KMS-11 (cell line): ENCODE data around the gene CFAP46.

Experiments
- H2AFZ ChIP-seq: fragments of 200-600 bp; sonication (generic); 2 replicates; pipeline ENCODE4 v1.6.1; 2016; ENCODE audit warnings: antibody characterized with exemption, mixed run types, low read depth
- H3K27ac ChIP-seq: fragments of 200-600 bp; sonication (generic); 2 replicates; pipeline ENCODE4 v1.6.1; 2016; ENCODE audit warnings: mild to moderate bottlenecking, mixed run types
- H3K27me3 ChIP-seq: fragments of 200-600 bp; sonication (generic); 2 replicates; pipeline ENCODE4 v1.6.1; 2017; ENCODE audit warnings: mild to moderate bottlenecking, low read depth, mixed run types, moderate library complexity; ENCODE audit not compliant: insufficient read depth
- H3K36me3 ChIP-seq: fragments of 200-600 bp; sonication (generic); 2 replicates; pipeline ENCODE4 v1.6.1; 2017; ENCODE audit warnings: mild to moderate bottlenecking, mixed run types; ENCODE audit not compliant: insufficient read depth
- H3K4me1 ChIP-seq: fragments of 200-600 bp; sonication (generic); 2 replicates; pipeline ENCODE4 v1.6.1; 2016; ENCODE audit warnings: mild to moderate bottlenecking, low read depth, mixed run types; ENCODE audit not compliant: poor library complexity, severe bottlenecking
- H3K4me2 ChIP-seq: fragments of 200-600 bp; sonication (generic); 2 replicates; pipeline ENCODE4 v1.7.0; 2016; ENCODE audit warnings: mild to moderate bottlenecking, mixed run types
- H3K4me3 ChIP-seq: fragments of 200-600 bp; sonication (generic); IDR thresholded peaks from 2 replicates; pipeline ENCODE4 v1.6.1; 2017; ENCODE audit warnings: low read depth, low read length, mixed read lengths; ENCODE audit not compliant: insufficient read depth
- H3K79me2 ChIP-seq: fragments of 200-600 bp; sonication (generic); 2 replicates; pipeline ENCODE4 v1.6.1; 2016; ENCODE audit warnings: low read depth, mixed run types; ENCODE audit not compliant: insufficient read depth
- H3K9ac ChIP-seq: fragments of 200-600 bp; sonication (generic); 2 replicates; pipeline ENCODE4 v1.6.1; 2016; ENCODE audit warnings: mild to moderate bottlenecking, mixed run types
- H4K20me1 ChIP-seq: fragments of 200-600 bp; sonication (generic); 2 replicates; pipeline ENCODE4 v1.6.1; 2016; ENCODE audit warnings: mild to moderate bottlenecking, mixed run types; ENCODE audit not compliant: insufficient read depth
- CTCF ChIP-seq: fragments of 200-600 bp; sonication (generic); conservative IDR thresholded peaks from 2 replicates; pipeline ENCODE4 v1.6.1; 2017; ENCODE audit warnings: low read depth, mild to moderate bottlenecking, antibody characterized with exemption, low read length, moderate library complexity, mixed read lengths

CFAP46 gene

GRCh38 chr10:132810141-132810806 lies 132.1 kb downstream of the CFAP46 start:
- no peaks in the 10 kb centered on the region for H3K4me1 ChIP-seq
- no peaks in the 10 kb centered on the region for H3K36me3 ChIP-seq
- peaks cover 34% of the 10 kb centered on the region for H3K27me3 ChIP-seq
- H2AFZ ChIP-seq: no peak overlapping the region
- no peak overlapping the region for H3K9ac ChIP-seq
- H3K4me3 ChIP-seq: no peak overlapping the region
- no peak overlapping the region for H3K4me2 ChIP-seq
- no peaks in the 10 kb centered on the region for H4K20me1 ChIP-seq
- no peak for TF ChIP-seq CTCF
- no peaks in the 10 kb centered on the region for H3K79me2 ChIP-seq
- no peak overlapping the region for H3K27ac ChIP-seq

GRCh38 chr10:132809232-132810140 lies 132.9 kb downstream of the CFAP46 start:
- Histone ChIP-seq H3K27ac (no peak overlapping the region), H3K9ac (no peak overlapping the region), H3K4me2 (no peak overlapping the region), H3K36me3 (no peaks in the 10 kb centered on the region), H3K4me3 (no peak overlapping the region), H4K20me1 (no peaks in the 10 kb centered on the region), H3K4me1 (no peaks in the 10 kb centered on the region), H2AFZ (no peak overlapping the region), H3K27me3 (peaks cover 35% of the 10 kb centered on the region), H3K79me2 (no peaks in the 10 kb centered on the region)
- TF ChIP-seq CTCF: no peak

- H3K4me1 ChIP-seq: no peaks in the 10 kb centered on the region
- no peak overlapping the region for H2AFZ ChIP-seq
- no peak overlapping the region for H3K9ac ChIP-seq
- H3K36me3 ChIP-seq: no peaks in the 10 kb centered on the region
- H3K4me2 ChIP-seq: no peak overlapping the region
- H4K20me1 ChIP-seq: no peaks in the 10 kb centered on the region
- H3K27me3 ChIP-seq: peaks cover 36% of the 10 kb centered on the region
- TF ChIP-seq CTCF: no peak
- no peak overlapping the region for H3K4me3 ChIP-seq
- H3K79me2 ChIP-seq: no peaks in the 10 kb centered on the region
- H3K27ac ChIP-seq: no peak overlapping the region
Observed at GRCh38 chr10:132808383-132809231, 133.8 kb downstream of the CFAP46 start.

- no peaks in the 10 kb centered on the region for H3K36me3 ChIP-seq
- no peaks in the 10 kb centered on the region for H4K20me1 ChIP-seq
- no peak for TF ChIP-seq CTCF
- H3K79me2 ChIP-seq: no peaks in the 10 kb centered on the region
- peaks cover 39% of the 10 kb centered on the region for H3K27me3 ChIP-seq
- no peak overlapping the region for H3K9ac ChIP-seq
- H3K4me1 ChIP-seq: no peaks in the 10 kb centered on the region
- no peak overlapping the region for H3K4me2 ChIP-seq
- H3K27ac ChIP-seq: no peak overlapping the region
- no peak overlapping the region for H3K4me3 ChIP-seq
- no peak overlapping the region for H2AFZ ChIP-seq
Observed at GRCh38 chr10:132807621-132808049, 134.7 kb downstream of the CFAP46 start.
